ENCODE data around the gene DISC1. TPM values are rescaled to one million over a fixed set of nuclear protein-coding genes. Genes with fewer than 3 reads are reported as not detected.

The DISC1 gene
- polyA plus RNA-seq, 3 donors: 5.5 to 14.7 (median 5.8) TPM

GRCh38 chr1:231660198-231660597 is 33.6 kb downstream of the DISC1 start:
- H3K9me3 Mint-ChIP-seq: peaks cover 0 to 6% (median 2%) of the 10 kb centered on the region in 7 donors
- peaks cover 66% of the 10 kb centered on the region for H3K4me1 Mint-ChIP-seq

GRCh38 chr1:231663211-231663792 is 36.7 kb downstream of the DISC1 start:
- peak; percentile 84 to 94 (median 89) for DNase-seq
- no peak for TF ChIP-seq CTCF (IDR thresholded peaks at IDR 0.05)
- intact Hi-C loops (cut with micrococcal nuclease): loop anchor here in 1 of 2 donors (10.0 kb wide), 1 partner anchor 121 kb away; no protein-coding TSS in a partner anchor
- Histone ChIP-seq H3K4me2 (replicated peaks; ENCODE audit: extremely low read depth, low read length, poor library complexity, severe bottlenecking) (peak overlapping the region; percentile 32), H3K9me3 (replicated peaks in 1 of 2; ENCODE audit: control insufficient read depth in 1 of 2, insufficient read depth in 1 of 2, low read length in 2 of 2) (no peaks in the 10 kb centered on the region), H4K20me1 (ENCODE audit: insufficient read depth, low read length) (peaks cover 76% of the 10 kb centered on the region), H3K79me2 (ENCODE audit: insufficient read depth, low read length) (peaks cover 95% of the 10 kb centered on the region), H2AFZ (ENCODE audit: insufficient read depth, low read depth, low read length, poor library complexity, severe bottlenecking) (no peak overlapping the region), H3K36me3 (replicated peaks in 1 of 2; ENCODE audit: control insufficient read depth in 1 of 2, insufficient read depth in 2 of 2, low read length in 2 of 2) (no peaks in the 10 kb centered on the region), H3K27ac (ENCODE audit: low read depth in 1 of 2, low read length in 2 of 2) (peak overlapping the region in 1 of 2 donors; percentile 75), H3K4me3 (replicated peaks in 1 of 3; ENCODE audit: low read depth in 2 of 3, low read length in 3 of 3) (peak overlapping the region in 2 of 3 experiments; percentile 4 to 9), H3K9ac (ENCODE audit: insufficient read depth, low read length, poor library complexity, severe bottlenecking) (no peak overlapping the region), H3K4me1 (ENCODE audit: control insufficient read depth in 1 of 2, insufficient read depth in 2 of 2, low read length in 2 of 2) (peaks cover 52 to 65% of the 10 kb centered on the region in 2 donors), H3K27me3 (ENCODE audit: control insufficient read depth in 2 of 2, insufficient read depth in 2 of 2, low read length in 2 of 2) (no peaks in the 10 kb centered on the region)
- Mint-ChIP-seq H3K4me1 (peaks cover 84% of the 10 kb centered on the region), H3K27me3 (ENCODE audit: low read depth in 3 of 3) (peaks cover 0 to 2% (median 0%) of the 10 kb centered on the region in 3 donors), H3K36me3 (peaks cover 3 to 5% of the 10 kb centered on the region in 2 donors), H3K4me3 (peak overlapping the region in 1 of 2 donors; percentile 68), H3K27ac (peak overlapping the region; percentile 76 to 90 (median 88)), H3K9me3 (peaks cover 0 to 4% (median 0%) of the 10 kb centered on the region in 7 donors)
- 0% methylated on average over 1 of the region's 2 CpGs for WGBS (ENCODE audit: insufficient coverage)

More at GRCh38 chr1:231660198-231660597, 33.6 kb downstream of the DISC1 start:
- no peaks in the 10 kb centered on the region for H3K36me3 ChIP-seq (replicated peaks in 1 of 2; ENCODE audit: control insufficient read depth in 1 of 2, insufficient read depth in 2 of 2, low read length in 2 of 2)
- DNase-seq: no peak
- no peak overlapping the region for H3K4me2 ChIP-seq (replicated peaks; ENCODE audit: extremely low read depth, low read length, poor library complexity, severe bottlenecking)
- intact Hi-C loops (cut with micrococcal nuclease): loop anchor here in 1 of 2 donors (10.0 kb wide), 1 partner anchor 125 kb away; no protein-coding TSS in a partner anchor
- H3K36me3 Mint-ChIP-seq: peaks cover 3 to 9% of the 10 kb centered on the region in 2 donors
- H3K4me3 Mint-ChIP-seq: no peak overlapping the region
- TF ChIP-seq CTCF (IDR thresholded peaks at IDR 0.05): no peak
- H3K27me3 ChIP-seq (ENCODE audit: control insufficient read depth in 2 of 2, insufficient read depth in 2 of 2, low read length in 2 of 2): no peaks in the 10 kb centered on the region
- H2AFZ ChIP-seq (ENCODE audit: insufficient read depth, low read depth, low read length, poor library complexity, severe bottlenecking): no peak overlapping the region
- WGBS (ENCODE audit: insufficient coverage): no CpG with 5 or more reads among the region's 3 CpGs
- no peaks in the 10 kb centered on the region for H3K9me3 ChIP-seq (replicated peaks in 1 of 2; ENCODE audit: control insufficient read depth in 1 of 2, insufficient read depth in 1 of 2, low read length in 2 of 2)
- peaks cover 29 to 34% of the 10 kb centered on the region in 2 donors for H3K4me1 ChIP-seq (ENCODE audit: control insufficient read depth in 1 of 2, insufficient read depth in 2 of 2, low read length in 2 of 2)
- peaks cover 99% of the 10 kb centered on the region for H3K79me2 ChIP-seq (ENCODE audit: insufficient read depth, low read length)
- H3K9ac ChIP-seq (ENCODE audit: insufficient read depth, low read length, poor library complexity, severe bottlenecking): no peak overlapping the region
- no peak overlapping the region for H3K4me3 ChIP-seq (replicated peaks in 1 of 3; ENCODE audit: low read depth in 2 of 3, low read length in 3 of 3)
- H3K27ac Mint-ChIP-seq: peak overlapping the region in 1 of 7 donors; percentile 40
- H3K27me3 Mint-ChIP-seq (ENCODE audit: low read depth in 3 of 3): no peaks in the 10 kb centered on the region
- peaks cover 77% of the 10 kb centered on the region for H4K20me1 ChIP-seq (ENCODE audit: insufficient read depth, low read length)
- H3K27ac ChIP-seq (ENCODE audit: low read depth in 1 of 2, low read length in 2 of 2): no peak overlapping the region

Data from CD14-positive monocyte (primary cell).